ENCODE results near the gene FIGLA.

FIGLA gene, protein sequence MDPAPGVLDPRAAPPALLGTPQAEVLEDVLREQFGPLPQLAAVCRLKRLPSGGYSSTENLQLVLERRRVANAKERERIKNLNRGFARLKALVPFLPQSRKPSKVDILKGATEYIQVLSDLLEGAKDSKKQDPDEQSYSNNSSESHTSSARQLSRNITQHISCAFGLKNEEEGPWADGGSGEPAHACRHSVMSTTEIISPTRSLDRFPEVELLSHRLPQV

GRCh38 chr2:70790136-70790828 is at the start of gene FIGLA:
FIGLA (minus strand) TSS chr2:70790643; CDS start chr2:70790638, 5 bp downstream.
- DNase-seq = no peak

- DNase-seq = no peak
Measured at GRCh38 chr2:70837980-70838925, 47.8 kb upstream of the FIGLA start.

GRCh38 chr2:70835643-70836042 is 45.2 kb upstream of the FIGLA start, which contains the start of gene CD207:
CD207 (minus strand) TSS chr2:70835816; CDS start chr2:70835776, 40 bp downstream.
- DNase-seq = no peak

DNA sequence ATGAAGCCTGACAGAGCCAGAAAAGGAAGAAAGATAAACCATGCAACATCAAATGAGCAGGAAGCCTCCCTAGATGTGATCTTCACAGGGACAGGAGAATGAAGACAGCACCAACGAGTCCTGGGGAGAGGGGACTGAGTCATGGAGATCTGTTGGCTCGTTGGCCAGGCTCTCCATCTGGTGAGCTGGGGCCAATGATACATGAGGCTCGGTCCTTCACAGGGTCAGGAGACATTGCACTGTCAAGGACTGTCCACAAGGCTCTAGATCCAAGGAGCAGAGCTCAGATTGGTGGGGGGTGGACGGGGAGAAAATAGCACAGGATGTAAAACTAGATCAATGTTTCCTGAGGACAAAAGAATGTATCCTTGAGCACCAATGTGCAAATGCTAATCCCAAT is 44.4 kb upstream of the FIGLA start:
- DNase-seq = no peak

DNA sequence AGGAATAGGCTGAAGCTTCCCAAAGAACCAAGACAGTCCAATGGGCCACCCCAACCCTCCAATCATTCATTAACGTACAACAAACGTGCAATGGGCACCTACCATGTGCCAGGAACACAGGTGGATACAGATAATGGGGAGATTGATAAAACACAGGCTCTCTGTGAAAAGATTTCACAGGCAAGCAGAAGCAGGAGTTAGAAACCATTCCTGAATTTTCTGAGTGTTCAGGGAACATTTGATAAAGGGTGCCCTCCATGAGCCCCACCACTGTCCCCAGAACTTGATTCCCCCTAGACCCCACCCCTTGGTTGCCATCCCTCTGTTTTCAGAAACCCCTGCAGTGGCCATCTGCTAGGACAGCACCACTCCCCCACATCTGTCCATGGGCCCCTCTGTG is 43.7 kb upstream of the FIGLA start:
- DNase-seq = no peak

DNA sequence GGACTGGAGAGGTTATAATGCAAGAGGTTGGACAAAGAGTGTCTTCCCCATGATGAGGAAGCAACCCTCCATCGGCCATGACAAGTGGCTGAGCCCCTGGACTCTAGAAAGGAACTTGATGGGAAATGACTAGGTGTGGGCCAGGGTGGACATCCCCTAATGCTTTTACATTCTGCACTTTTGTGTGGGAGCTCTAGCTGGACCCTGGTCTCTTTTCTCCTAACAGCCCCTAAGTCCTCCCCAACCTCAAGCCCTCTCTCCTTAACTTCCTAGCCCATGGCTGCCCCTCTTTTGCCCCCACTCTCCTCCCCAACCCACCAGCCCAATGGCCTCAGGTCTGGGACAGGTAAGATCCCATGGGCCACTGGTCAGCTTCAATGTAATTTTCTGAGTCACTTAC is 42.8 kb upstream of the FIGLA start:
- DNase-seq = no peak

DNA sequence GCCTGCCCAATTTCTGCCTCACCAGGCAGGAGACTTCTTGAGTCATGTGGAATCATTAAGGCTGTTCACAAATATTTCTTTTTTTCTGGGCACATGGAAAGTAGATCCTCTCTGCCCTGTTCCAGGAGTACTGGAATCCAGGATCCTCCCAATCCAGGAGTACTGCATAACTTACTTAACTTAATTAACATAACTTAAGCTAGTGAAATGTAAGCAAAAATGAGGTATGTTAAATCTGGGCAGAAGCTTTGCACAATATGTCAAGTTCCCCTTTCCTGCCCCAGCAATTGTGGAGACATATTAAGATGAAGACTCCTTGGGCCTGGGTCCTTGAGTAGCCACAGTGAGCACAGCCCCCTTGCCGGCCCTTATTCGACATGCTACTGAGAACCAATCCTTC is 41.9 kb upstream of the FIGLA start:
- no peak for DNase-seq

GRCh38 chr2:70831861-70832260 is 41.4 kb upstream of the FIGLA start:
- DNase-seq = no peak

DNA sequence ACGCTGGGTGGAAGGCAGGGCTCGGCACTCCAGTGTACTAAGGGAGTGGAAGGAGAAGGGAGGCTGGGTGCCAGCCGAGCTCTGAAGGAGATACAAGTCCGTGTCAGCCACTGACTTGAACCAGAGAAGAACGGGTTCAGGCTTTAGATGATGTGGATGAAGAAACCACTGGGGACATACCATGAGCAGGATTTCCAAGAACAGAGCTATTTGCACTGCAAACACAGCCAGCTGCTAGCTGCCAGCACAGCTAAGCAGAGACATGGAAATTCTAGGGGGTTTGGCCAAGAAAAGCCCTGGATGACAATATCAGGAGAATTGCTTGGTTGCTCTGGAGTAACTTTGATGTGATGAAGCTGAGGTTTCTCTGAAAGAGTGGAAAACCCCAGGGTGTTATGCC is 39.9 kb upstream of the FIGLA start:
- no peak for DNase-seq

DNA sequence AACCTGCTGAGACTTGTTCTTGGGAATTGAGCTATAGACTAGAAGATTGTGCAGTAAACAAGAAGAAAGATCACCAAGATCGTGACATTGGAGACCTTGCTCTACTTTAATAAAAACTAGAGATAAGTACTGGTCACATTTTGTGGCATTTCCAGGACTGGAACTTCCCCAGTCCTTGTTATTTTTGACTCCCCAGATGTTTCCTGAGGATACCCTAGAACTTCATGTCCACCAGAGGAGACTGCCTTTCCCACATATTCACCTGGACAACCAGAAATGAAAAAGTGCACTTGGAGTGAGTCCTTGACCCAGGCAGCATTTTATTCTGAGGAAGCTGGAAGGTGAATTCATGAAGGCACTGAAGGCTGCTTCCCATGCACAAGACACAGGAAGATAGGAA is 39.5 kb upstream of the FIGLA start:
- DNase-seq = no peak

- no peak for DNase-seq
Measured at GRCh38 chr2:70828914-70829824, 38.7 kb upstream of the FIGLA start.

- no peak for DNase-seq
Measured at GRCh38 chr2:70828115-70828514, 37.7 kb upstream of the FIGLA start.

- no peak for DNase-seq
Measured at GRCh38 chr2:70827388-70827787, 36.9 kb upstream of the FIGLA start.

DNA sequence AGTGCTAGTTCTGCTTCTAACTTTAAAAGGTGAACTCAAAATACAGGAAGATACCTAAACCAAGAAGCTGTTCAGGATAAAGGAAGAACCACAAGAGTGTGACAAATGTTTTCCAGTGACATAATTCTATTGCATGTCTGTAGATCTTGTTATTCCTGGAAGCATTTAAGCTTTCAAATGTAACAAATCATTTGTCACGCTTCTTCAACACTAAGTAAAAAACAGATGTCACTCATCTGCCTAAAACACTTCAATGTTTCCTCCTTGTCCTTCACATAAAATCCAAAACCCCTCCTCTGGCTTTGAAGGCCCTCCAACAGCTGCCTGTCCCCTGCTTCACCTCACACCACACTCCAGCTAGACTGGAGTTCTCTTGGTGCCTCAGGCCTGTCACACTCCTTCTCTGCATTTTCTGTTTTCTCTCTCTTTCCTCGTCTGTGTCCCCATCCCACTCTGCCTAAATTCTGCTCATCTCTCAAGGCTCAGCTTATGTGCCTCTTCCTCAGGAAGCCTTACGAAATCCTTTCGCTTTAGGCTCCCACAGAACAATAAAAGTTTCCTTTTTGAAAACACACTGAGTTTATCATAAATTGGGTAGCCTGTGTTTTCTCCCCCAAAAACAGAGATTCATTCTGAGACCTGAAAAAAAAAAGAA is 36.4 kb upstream of the FIGLA start:
- no peak for DNase-seq

- no peak for DNase-seq
Measured at GRCh38 chr2:70823249-70823648, 32.8 kb upstream of the FIGLA start.

DNA sequence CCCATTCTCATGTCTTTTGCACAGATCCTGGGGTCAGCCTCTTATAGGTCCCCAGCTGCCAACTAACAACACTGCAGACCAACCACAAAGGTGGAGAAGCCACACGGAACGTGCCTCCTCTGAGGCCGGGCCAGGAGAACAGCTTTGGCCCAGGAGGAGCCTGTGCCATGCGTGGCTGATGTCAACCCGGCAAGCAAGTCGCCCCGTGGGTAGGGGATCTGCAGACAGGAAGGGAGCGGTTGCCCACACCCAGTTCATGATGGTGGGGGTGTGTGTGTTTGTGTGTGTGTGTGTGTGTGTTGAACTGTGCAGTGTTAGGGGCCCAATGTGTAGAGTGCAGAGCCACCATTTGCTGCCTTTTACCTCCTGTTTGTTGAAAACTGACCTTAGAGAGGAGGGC is 32.4 kb upstream of the FIGLA start:
- no peak for DNase-seq

DNA sequence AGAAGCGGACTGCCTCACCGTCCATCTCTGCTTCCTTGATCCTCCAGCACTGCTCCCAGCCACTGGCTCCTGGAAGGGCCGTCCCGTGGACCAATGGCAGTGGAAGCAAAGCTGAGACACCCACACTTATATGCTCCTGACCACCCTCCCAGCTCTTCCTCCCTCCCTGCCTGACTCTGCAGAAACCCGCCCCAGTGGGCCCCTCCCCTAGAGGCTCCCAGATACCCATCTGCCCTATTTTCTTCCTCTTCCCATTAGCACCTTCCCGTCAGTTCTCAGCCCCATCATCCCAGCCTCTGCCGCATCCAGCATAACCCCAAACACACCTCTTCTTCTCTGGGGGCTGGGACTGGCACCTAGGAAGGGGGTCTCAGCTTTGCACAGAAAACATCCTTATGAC is 30.1 kb upstream of the FIGLA start, which contains the start of gene CLEC4F:
Gene CLEC4F, minus strand, starts transcription at position 101 of the 400 bp plus-strand sequence. Its CDS starts 76 bp downstream, at position 25.
- DNase-seq = no peak

- DNase-seq = no peak
Measured at GRCh38 chr2:70817284-70817954, 27.0 kb upstream of the FIGLA start.

DNA sequence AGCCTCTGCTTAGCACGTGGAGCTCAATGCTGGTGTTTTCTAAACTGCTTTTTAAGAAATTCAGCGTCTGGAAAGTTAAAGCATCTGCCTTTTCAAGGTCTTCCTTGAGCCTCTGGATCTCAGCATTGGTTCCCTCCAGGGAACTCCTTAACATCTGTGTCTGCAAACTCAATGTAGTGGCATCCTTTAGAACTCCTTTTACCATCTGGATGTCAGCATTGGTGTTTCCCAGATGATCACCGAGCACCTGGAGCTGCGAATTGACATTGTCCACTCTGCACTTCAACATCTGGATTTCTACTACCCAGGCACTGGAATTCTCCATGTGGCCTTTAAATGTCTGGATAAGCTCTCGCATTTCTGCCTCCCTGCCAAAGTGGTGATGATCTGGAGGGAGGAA is 26.3 kb upstream of the FIGLA start:
- no peak for DNase-seq

- DNase-seq = no peak
Measured at GRCh38 chr2:70808983-70809958, 18.8 kb upstream of the FIGLA start.
